Spinal cord (tissue), 10 donors: ENCODE data around the gene TMEM62. TPM values are rescaled to one million over a fixed set of nuclear protein-coding genes. Genes with fewer than 3 reads are reported as not detected.
"Not testable (repeated sequence)": the region's sequence is repeated elsewhere in the genome, so short reads cannot be mapped to it uniquely, and the experiment has no call there.

Experiments
- DNase-seq, 6 donors: peaks; one replicate each; pipeline versions ENCODE4 v3.0.0 to v3.0.0-alpha.2; 2013 to 2015; ENCODE audit warnings: low spot score in 6 of 6, low read depth in 4 of 6
- H3K27ac ChIP-seq: one replicate; pipeline ENCODE4 v1.5.1; 2013; ENCODE audit warnings: low read depth, low read length, control low read depth
- H3K27me3 ChIP-seq: one replicate; pipeline ENCODE4 v1.6.1; 2013; ENCODE audit warnings: low read length; ENCODE audit not compliant: control insufficient read depth, insufficient read depth
- H3K36me3 ChIP-seq: one replicate; pipeline ENCODE4 v1.6.1; 2013; ENCODE audit warnings: low read length; ENCODE audit not compliant: control insufficient read depth, insufficient read depth
- H3K4me1 ChIP-seq: one replicate; pipeline ENCODE4 v1.6.1; 2013; ENCODE audit warnings: low read length; ENCODE audit not compliant: control insufficient read depth, insufficient read depth
- H3K4me3 ChIP-seq: one replicate; pipeline ENCODE4 v1.5.1; 2013; ENCODE audit warnings: low read depth, low read length, control low read depth
- H3K9me3 ChIP-seq: one replicate; pipeline ENCODE4 v1.6.1; 2013; ENCODE audit warnings: low read length; ENCODE audit not compliant: control insufficient read depth, insufficient read depth
- WGBS: methylation state at CpG from one replicate; pipeline ENCODE4 v1.1.5; 2013; ENCODE audit warnings: missing lambda C conversion rate; ENCODE audit not compliant: insufficient coverage; 5-methylcytosine and 5-hydroxymethylcytosine counted together
- polyA plus RNA-seq, 2 donors: library from polyadenylated mRNA; unstranded; fragments of 120-200 nt; gene quantifications; one replicate each; pipeline ENCODE4 v1.2.1, GENCODE V29; 2013; ENCODE audit not compliant: insufficient read length in 2 of 2
- total RNA-seq, 2 donors: library from RNA; depleted of rRNA in 1 of 2; stranded (reverse); fragments of 120-200 nt in 1 of 2; fragments of >200 nt in 1 of 2; gene quantifications; one replicate each; pipeline versions ENCODE4 v1.2.3 to v1.2.4, GENCODE V29; 2013 to 2014
- donor health status: healthy.

Gene TMEM62
- total and polyA plus RNA-seq, 4 donors = 14.8 to 28.3 (median 25.2) TPM

DNA sequence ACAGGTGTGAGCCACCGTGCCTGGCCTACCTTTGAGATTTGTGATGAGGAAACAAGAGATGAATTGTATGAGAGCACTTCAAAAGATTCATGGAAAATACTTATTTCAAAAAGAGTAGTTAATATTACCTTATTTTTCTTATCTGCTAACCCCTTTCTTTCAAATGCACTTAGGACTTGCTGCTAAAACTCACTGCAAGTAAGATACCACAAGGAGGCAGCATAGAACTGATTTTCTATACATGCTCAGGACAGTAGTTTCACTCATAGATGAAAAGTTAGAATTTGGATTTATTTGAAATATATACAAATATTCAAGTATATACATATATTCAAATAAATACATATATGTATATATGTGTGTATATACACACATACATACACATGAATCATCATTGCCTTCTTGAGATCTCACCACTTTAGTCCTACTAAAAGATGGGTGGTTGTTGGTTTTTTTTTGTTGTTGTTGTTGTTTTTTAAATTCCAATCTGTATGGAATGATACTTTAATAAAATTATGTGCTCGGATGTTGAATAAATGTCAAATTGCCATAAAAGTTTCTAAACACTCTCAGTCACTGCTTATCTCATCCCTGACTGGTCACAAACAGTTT is 54.3 kb downstream of the TMEM62 start:
- Histone ChIP-seq H3K27me3 (no peaks in the 10 kb centered on the region), H3K27ac (no peak overlapping the region), H3K9me3 (no peaks in the 10 kb centered on the region), H3K4me1 (no peaks in the 10 kb centered on the region), H3K36me3 (peaks cover 10% of the 10 kb centered on the region), H3K4me3 (no peak overlapping the region)
- no CpG with 5 or more reads among the region's 2 CpGs for WGBS
- peak in 4 of 6 donors; percentile 13 to 82 (median 46) for DNase-seq

DNA sequence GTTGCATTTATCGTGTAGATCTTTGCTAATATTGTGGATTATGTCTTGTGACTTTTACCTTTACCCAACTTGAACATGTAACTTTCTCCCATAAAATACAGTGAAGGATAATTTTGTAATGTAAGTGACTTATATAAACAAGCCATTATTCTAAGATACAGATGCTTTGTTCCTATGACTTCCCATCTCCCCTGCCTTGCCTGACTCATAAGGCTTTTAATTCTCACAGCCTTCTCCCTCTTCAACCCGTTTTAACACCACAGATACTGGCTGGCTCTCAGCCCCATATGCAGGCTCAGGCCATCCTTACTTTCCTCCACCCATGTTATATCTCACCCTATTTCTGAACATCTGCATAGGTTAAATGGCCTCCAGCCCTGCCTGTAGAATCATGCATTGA is 55.9 kb downstream of the TMEM62 start:
- Histone ChIP-seq H3K9me3 (no peaks in the 10 kb centered on the region), H3K4me3 (no peak overlapping the region), H3K27ac (no peak overlapping the region), H3K36me3 (peaks cover 14% of the 10 kb centered on the region), H3K4me1 (no peaks in the 10 kb centered on the region), H3K27me3 (no peaks in the 10 kb centered on the region)
- no peak for DNase-seq
- 75% methylated on average over 1 of the region's 2 CpGs for WGBS

DNA sequence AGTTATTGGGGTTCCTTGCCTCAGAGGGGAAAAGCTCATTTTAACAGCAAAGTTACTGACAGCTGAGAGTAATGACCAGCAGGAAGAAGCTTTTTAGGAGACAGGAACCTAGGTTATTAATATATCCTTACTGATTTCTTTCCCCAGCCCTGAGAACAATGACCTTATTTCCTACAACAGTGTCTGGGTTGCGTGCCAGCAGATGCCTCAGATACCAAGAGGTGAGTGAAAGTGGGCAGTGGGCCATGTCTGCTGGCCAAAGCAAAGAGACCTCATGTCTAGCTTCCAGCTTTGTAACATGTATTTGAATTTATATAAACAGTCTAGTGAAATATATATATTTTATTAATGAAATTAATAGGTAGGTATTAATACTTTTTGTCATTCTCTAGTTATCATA is 56.8 kb downstream of the TMEM62 start:
- no peaks in the 10 kb centered on the region for H3K27me3 ChIP-seq
- no peak overlapping the region for H3K27ac ChIP-seq
- no peak for DNase-seq
- H3K9me3 ChIP-seq = no peaks in the 10 kb centered on the region
- WGBS = no CpG with 5 or more reads among the region's 1 CpG
- no peak overlapping the region for H3K4me3 ChIP-seq
- no peaks in the 10 kb centered on the region for H3K4me1 ChIP-seq
- peaks cover 14% of the 10 kb centered on the region for H3K36me3 ChIP-seq

DNA sequence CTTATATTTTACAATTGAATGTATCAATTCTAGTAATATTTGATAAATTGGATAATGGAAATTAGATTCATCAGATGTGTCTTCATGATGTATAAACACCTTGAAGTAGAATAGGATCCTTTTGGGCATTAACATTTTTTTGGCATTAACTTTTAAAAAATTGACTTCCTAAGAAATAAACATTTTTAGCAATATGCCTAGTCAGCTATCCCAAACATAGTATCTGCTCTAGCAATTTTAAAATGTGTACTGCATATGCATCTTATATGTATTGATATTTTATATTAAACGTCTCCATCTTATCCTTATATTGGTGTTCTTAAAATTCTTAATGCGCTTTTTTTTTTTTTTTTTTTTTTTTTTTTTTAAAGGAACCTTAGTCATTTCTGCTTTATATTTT is 60.3 kb downstream of the TMEM62 start:
- peaks cover 17% of the 10 kb centered on the region for H3K36me3 ChIP-seq
- WGBS = no CpG with 5 or more reads among the region's 2 CpGs
- H3K27me3 ChIP-seq = no peaks in the 10 kb centered on the region
- no peak overlapping the region for H3K27ac ChIP-seq
- no peaks in the 10 kb centered on the region for H3K4me1 ChIP-seq
- H3K9me3 ChIP-seq = no peaks in the 10 kb centered on the region
- DNase-seq = no peak
- no peak overlapping the region for H3K4me3 ChIP-seq

DNA sequence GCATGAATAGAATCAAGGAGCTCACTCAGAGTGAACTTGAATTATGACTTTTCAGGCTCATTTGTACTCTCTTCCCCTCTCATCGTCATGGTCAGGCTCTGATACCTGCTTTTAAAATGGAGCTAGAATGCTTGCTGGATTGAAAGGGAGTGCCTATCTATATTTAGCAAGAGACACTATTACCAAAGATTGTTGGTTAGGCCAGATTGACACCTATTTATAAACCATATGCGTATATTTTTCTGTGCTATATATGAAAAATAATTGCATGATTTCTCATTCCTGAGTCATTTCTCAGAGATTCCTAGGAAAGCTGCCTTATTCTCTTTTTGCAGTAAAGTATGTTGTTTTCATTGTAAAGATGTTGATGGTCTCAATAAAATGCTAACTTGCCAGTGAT is 61.4 kb downstream of the TMEM62 start:
- Histone ChIP-seq H3K36me3 (peaks cover 13% of the 10 kb centered on the region), H3K9me3 (no peaks in the 10 kb centered on the region)
- WGBS = no CpG with 5 or more reads among the region's 2 CpGs

DNA sequence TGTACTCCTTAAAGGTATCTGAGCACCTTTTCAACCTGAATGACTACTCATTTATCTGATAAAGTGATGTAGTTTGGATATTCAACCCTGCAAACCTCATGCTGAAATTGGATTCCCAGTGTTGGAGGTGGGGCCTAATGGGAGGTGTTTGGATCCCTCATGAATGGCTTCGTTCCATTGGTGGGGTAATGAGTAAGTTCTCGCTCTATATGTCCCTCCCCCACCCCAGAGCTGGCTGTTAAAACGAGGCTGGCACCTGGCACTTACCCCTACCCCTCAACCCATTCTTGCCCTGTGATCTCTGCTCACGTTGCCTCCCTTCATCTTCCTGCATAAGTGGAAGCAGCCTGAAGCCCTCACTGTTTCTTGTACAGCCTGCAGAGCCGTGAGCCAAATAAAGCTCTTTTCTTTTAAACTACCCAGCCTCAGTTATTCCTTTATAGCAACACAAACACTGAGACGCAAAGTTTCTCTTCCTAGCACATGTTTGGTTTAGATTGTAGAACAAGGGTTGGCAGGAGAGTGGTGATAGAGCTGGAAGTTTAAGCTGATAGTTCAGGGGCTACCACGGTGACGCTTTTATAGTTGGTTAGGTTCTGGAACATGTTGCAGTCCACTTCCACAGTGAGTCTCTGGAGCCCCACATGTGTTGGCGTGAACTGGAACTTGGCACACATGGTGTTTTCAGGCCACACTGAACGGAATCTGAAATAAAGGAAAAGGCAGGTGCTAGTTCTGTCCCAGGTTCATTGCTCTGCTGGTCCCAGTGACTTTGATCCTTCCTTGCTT is 63.6 kb downstream of the TMEM62 start:
- H3K4me3 ChIP-seq = no peak overlapping the region
- no peaks in the 10 kb centered on the region for H3K27me3 ChIP-seq
- 87% methylated on average over 7 of the region's 10 CpGs for WGBS
- peaks cover 7% of the 10 kb centered on the region for H3K36me3 ChIP-seq
- no peak overlapping the region for H3K27ac ChIP-seq
- no peaks in the 10 kb centered on the region for H3K9me3 ChIP-seq
- no peak for DNase-seq
- H3K4me1 ChIP-seq = no peaks in the 10 kb centered on the region

More for the DNA sequence above, 61.4 kb downstream of the TMEM62 start:
- Histone ChIP-seq H3K4me1 (no peaks in the 10 kb centered on the region), H3K4me3 (no peak overlapping the region), H3K27me3 (no peaks in the 10 kb centered on the region), H3K27ac (no peak overlapping the region)
- no peak for DNase-seq

DNA sequence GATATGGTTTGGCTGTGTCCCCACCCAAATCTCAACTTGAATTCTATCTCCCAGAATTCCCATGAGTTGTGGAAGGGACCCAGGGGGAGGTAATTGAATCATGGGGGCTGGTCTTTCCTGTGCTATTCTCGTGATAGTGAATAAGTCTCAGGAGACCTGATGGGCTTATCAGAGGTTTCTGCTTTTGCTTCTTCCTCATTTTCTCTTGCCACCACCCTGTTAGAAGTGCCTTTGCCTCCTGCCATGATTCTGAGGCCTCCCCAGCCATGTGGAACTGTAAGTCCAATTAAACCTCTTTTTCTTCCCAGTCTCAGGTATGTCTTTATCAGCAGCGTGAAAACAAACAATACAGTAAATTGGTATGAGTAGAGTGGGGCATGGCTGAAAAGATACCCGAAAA is 64.4 kb downstream of the TMEM62 start:
- H3K27ac ChIP-seq, H3K9me3 ChIP-seq, H3K36me3 ChIP-seq, H3K27me3 ChIP-seq, DNase-seq, H3K4me3 ChIP-seq, H3K4me1 ChIP-seq: not testable (repeated sequence)
- WGBS = 100% methylated on average over 2 of the region's 3 CpGs

DNA sequence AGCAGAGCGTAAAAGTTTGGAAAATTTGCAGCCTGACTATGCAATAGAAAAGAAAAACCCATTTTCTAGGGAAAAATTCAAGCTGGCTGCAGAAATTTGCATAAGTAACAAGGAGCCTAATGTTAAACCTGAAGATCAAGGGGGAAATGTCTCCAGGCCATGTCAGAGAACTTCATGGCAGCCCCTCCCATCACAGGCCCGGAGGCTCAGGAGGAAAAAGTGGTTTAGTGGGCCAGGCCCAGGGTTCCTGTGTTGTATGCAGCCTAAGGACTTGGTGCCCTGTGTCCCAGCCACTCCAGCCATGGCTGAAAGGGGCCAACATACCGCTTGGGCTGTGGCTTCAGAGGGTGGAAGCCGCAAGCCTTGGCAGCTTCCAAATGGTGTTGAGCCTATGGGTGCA is 65.2 kb downstream of the TMEM62 start:
- H3K36me3 ChIP-seq, H3K4me1 ChIP-seq: not testable (repeated sequence)

DNA sequence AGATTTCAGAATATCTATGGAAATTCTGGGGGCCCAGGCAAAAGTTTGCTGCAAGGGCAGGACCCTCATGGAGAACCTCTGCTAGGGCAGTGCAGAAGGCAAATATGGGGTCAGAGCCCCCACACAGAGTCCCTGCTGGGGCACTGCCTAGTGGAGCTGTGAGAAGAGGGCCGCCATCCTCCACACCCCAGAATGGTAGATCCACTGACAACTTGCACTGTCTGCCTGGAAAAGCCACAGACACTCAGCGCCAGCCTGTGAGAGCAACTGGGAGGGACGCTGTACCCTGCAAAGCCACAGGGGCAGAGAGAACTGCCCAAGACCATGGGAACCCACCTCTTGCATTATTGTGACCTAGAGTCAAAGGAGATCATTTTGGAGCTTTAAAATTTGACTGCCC is 65.6 kb downstream of the TMEM62 start:
- no peak overlapping the region for H3K27ac ChIP-seq
- no peak overlapping the region for H3K4me3 ChIP-seq
- 94% methylated on average over 3 of the region's 3 CpGs for WGBS
- H3K36me3 ChIP-seq = peaks cover 3% of the 10 kb centered on the region
- H3K4me1 ChIP-seq = no peaks in the 10 kb centered on the region
- no peaks in the 10 kb centered on the region for H3K27me3 ChIP-seq
- no peaks in the 10 kb centered on the region for H3K9me3 ChIP-seq
- no peak for DNase-seq

More for the DNA sequence above, 65.2 kb downstream of the TMEM62 start:
- 98% methylated on average over 4 of the region's 4 CpGs for WGBS
- not testable (repeated sequence) for H3K27me3 ChIP-seq, H3K4me3 ChIP-seq, DNase-seq, H3K27ac ChIP-seq, H3K9me3 ChIP-seq

DNA sequence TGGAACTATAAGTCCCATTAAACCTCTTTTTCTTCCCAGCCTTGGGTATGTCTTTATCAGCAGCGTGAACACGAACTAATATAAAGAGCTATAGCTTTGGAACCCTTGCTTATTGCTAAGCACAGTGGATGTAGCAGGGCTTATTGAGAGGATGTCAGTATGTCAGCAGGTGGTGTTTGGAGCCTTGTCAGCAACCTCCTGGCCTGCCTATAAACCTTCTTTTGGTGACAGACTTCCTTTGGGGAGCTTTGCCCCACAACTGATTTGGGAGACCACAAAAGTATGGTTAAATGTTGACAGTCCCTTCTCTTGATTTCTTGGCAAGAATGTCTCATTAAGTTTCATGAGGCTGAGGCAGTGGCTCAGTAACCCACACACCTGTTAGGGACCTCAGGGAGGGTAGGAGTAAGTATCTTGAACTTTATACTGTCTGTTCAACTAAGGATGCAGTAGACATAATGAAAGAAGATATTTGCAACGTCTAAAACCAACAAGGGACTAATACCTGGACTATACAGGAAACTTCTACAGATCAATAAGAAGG is 66.6 kb downstream of the TMEM62 start:
- peaks cover 3% of the 10 kb centered on the region for H3K36me3 ChIP-seq

More for the DNA sequence above, 66.6 kb downstream of the TMEM62 start:
- Histone ChIP-seq H3K27ac (no peak overlapping the region), H3K27me3 (no peaks in the 10 kb centered on the region), H3K4me3 (no peak overlapping the region), H3K9me3 (no peaks in the 10 kb centered on the region), H3K4me1 (no peaks in the 10 kb centered on the region)
- WGBS = 80% methylated on average over 2 of the region's 3 CpGs
- no peak for DNase-seq
